Measurements from ENCODE around the gene TYW3.
"Not testable (repeated sequence)": the region's sequence is repeated elsewhere in the genome, so short reads cannot be mapped to it uniquely, and the experiment has no call there.

GRCh38 chr1:74740307-74740980, 7.5 kb downstream of the TYW3 start:
- TF ChIP-seq, protein P1, sequence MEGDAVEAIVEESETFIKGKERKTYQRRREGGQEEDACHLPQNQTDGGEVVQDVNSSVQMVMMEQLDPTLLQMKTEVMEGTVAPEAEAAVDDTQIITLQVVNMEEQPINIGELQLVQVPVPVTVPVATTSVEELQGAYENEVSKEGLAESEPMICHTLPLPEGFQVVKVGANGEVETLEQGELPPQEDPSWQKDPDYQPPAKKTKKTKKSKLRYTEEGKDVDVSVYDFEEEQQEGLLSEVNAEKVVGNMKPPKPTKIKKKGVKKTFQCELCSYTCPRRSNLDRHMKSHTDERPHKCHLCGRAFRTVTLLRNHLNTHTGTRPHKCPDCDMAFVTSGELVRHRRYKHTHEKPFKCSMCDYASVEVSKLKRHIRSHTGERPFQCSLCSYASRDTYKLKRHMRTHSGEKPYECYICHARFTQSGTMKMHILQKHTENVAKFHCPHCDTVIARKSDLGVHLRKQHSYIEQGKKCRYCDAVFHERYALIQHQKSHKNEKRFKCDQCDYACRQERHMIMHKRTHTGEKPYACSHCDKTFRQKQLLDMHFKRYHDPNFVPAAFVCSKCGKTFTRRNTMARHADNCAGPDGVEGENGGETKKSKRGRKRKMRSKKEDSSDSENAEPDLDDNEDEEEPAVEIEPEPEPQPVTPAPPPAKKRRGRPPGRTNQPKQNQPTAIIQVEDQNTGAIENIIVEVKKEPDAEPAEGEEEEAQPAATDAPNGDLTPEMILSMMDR (IDR thresholded peaks at IDR 0.05): not testable (repeated sequence)
- not testable (repeated sequence) for TF ChIP-seq POLR2A (IDR thresholded peaks at IDR 0.05)
